GM12865 (cell line): ENCODE measurements around the gene TAGLN.

Source experiments
- DNase-seq: peaks from one replicate; pipeline ENCODE4 v3.0.0; 2010; ENCODE audit warnings: low read depth
- H3K4me3 ChIP-seq: 2 replicates; pipeline ENCODE4 v1.5.1; 2011; ENCODE audit warnings: mild to moderate bottlenecking, low read depth, low read length, control low read depth
- CTCF ChIP-seq: IDR thresholded peaks from 2 replicates; pipeline ENCODE4 v1.5.1; 2011; ENCODE audit warnings: low read length, control low read depth, low read depth, inconsistent platforms; ENCODE audit not compliant: insufficient read depth; ENCODE audit errors: missing control alignments

The TAGLN gene

GRCh38 chr11:117195258-117195657 is 3.9 kb upstream of the TAGLN start:
- TF ChIP-seq CTCF = no peak
- no peak overlapping the region for H3K4me3 ChIP-seq
- no peak for DNase-seq

- no peak for TF ChIP-seq CTCF
- DNase-seq = no peak
- H3K4me3 ChIP-seq = no peak overlapping the region
Observed at GRCh38 chr11:117195761-117196160, 3.4 kb upstream of the TAGLN start.

GRCh38 chr11:117197006-117197405 is 2.2 kb upstream of the TAGLN start:
- no peak overlapping the region for H3K4me3 ChIP-seq
- DNase-seq = no peak
- TF ChIP-seq CTCF = no peak

- no peak overlapping the region for H3K4me3 ChIP-seq
- TF ChIP-seq CTCF = peak; percentile 22
Observed at GRCh38 chr11:117197516-117198456, 1.4 kb upstream of the TAGLN start.

GRCh38 chr11:117198613-117199012 is 557 bp upstream of the TAGLN start:
- H3K4me3 ChIP-seq = no peak overlapping the region
- TF ChIP-seq CTCF = no peak
- DNase-seq = no peak

More at GRCh38 chr11:117197516-117198456, 1.4 kb upstream of the TAGLN start:
- DNase-seq = no peak

- no peak for DNase-seq
- no peak overlapping the region for H3K4me3 ChIP-seq
- no peak for TF ChIP-seq CTCF
Observed at GRCh38 chr11:117199916-117200812, 994 bp downstream of the TAGLN start.
